GM12891 (cell line): ENCODE data around the gene CHRNA1. TPM values are rescaled to one million over a fixed set of nuclear protein-coding genes. Genes with fewer than 3 reads are reported as not detected.

Experiments used
- DNase-seq: peaks from one replicate; pipeline ENCODE4 v3.0.0; 2011; ENCODE audit warnings: low spot score; ENCODE audit not compliant: insufficient read length
- FAIRE-seq: peaks from 2 replicates; lab custom pipeline; 2011; peaks lifted over from hg19 to GRCh38; lab: Jason Lieb, UNC
- PAX5 ChIP-seq: IDR thresholded peaks from 2 replicates; pipeline ENCODE4 v1.6.1; 2011; ENCODE audit warnings: low read length, moderate library complexity, mild to moderate bottlenecking; ENCODE audit not compliant: insufficient read depth, severe bottlenecking
- POLR2A ChIP-seq: IDR thresholded peaks from 2 replicates; pipeline ENCODE4 v1.6.1; 2011; ENCODE audit warnings: low read depth, low read length, control low read depth
- POLR2AphosphoS5 ChIP-seq: IDR thresholded peaks from 2 replicates; pipeline ENCODE4 v1.6.1; 2011; ENCODE audit warnings: low read depth, low read length, control low read depth
- POU2F2 ChIP-seq: IDR thresholded peaks from 2 replicates; pipeline ENCODE4 v1.6.1; 2011; ENCODE audit warnings: low read depth, mild to moderate bottlenecking, control low read depth, low read length, moderate library complexity
- SPI1 ChIP-seq: IDR thresholded peaks from 2 replicates; pipeline ENCODE4 v1.6.1; 2011; ENCODE audit warnings: low read depth, low read length, control low read depth
- TAF1 ChIP-seq: IDR thresholded peaks from 2 replicates; pipeline ENCODE4 v1.6.1; 2011; ENCODE audit warnings: low read depth, low read length, control low read depth
- polyA plus RNA-seq: library from polyadenylated mRNA; unstranded; fragments of >200 nt; gene quantifications from one replicate; pipeline ENCODE4 v1.2.1, GENCODE V29; 2012; ENCODE audit warnings: low read depth, missing spikeins, inconsistent platforms; ENCODE audit not compliant: missing spikeins

Gene CHRNA1
- polyA plus RNA-seq = not detected

DNA sequence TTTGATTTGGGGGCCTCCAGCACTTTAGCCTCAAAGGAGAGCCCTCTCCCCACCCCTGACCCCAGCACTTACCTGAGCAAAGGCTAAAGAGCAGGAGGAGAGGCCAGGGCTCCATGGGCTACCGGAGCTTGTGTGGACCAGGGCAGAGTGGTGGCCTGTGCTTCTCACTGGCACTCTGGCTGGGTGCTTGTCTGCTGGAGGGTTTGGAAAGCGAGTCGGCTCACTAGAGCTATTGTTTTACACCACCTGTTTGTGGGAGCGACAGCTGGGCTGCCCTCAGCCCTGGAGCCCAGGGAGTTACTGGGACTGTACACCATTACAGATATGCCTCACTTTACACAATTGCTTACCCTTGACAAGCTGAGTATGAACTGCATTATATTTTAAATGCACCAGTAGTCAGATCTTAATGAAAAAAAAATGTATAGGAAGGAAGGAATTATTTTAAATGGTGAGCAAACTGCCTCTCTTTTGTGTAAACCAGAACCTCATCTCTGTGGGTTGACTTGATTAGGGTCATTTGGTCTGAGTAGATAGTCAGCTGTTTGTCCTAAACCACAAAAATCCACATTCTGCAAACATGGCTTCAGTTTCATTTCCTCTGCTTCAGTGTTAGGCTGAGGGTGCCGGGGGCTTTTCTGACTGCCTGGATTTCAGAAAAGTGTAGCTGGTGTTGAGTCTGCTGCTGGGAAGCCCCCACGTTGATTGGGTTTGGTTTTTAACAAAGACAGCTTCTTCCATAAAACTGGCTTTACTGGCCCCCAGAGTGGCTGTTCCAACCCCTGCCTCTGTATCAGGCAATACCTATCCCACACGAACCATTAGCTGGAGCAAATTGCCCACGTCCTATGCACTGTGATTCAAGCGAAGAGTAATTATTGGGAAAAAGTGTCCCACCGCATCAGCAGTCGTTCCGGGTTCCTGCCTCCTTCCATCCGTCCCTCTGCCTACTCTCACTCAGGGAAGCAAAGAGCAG is at the start of gene CHRNA1:
Gene CHRNA1, minus strand, starts transcription at position 193 of the 976 bp plus-strand sequence. Its CDS starts 78 bp downstream, at position 115.
- FAIRE-seq (no peak), DNase-seq (no peak)
- no peak for TF ChIP-seq POU2F2
- peak; percentile 89 for TF ChIP-seq SPI1

DNA sequence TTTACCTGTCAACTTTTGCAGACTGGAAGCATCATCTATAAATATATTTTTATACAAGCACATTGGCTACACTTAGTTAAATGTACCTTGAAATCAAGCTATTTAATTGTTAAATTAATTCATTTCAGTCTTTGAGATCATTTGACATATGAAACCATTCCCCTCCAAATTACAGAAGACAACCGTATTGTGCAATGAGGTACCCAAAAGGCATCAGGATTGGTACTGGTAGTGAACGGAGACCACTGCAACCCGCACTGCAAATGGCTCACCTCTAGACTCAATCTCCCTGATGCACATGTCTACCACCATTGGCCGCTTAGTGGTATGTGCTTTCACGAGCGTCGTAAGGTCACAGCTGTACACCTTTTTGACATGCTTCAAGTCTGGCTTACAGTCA is 47.8 kb upstream of the CHRNA1 start:
- FAIRE-seq = no peak

DNA sequence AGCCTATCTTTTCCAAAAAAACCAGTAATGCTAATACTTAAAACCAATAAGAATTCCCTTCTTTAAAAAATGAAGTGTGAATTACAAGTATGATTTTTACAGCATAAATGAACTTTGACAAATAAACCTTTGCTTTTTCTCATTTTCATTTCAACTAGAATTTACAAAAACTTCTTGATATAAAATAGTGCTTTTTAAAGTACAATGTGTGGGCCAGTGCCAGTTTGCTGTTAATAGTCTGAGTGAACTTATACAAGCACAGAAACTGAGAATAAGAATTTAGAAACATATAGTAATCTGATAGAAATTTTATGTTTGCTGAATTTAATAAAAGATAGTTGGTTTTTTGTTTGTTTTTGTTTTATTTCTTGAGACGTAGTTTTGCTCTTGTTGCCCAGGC is 43.7 kb upstream of the CHRNA1 start:
- DNase-seq = no peak
- no peak for FAIRE-seq
- TF ChIP-seq PAX5 = no peak
- no peak for TF ChIP-seq SPI1
- TF ChIP-seq POLR2AphosphoS5 = no peak
- no peak for TF ChIP-seq POU2F2
- no peak for TF ChIP-seq POLR2A
- no peak for TF ChIP-seq TAF1

More for the DNA sequence above, 47.8 kb upstream of the CHRNA1 start:
- DNase-seq = no peak
- TF ChIP-seq POLR2A = no peak
- no peak for TF ChIP-seq TAF1
- no peak for TF ChIP-seq POU2F2
- no peak for TF ChIP-seq PAX5
- TF ChIP-seq POLR2AphosphoS5 = no peak
- TF ChIP-seq SPI1 = no peak

DNA sequence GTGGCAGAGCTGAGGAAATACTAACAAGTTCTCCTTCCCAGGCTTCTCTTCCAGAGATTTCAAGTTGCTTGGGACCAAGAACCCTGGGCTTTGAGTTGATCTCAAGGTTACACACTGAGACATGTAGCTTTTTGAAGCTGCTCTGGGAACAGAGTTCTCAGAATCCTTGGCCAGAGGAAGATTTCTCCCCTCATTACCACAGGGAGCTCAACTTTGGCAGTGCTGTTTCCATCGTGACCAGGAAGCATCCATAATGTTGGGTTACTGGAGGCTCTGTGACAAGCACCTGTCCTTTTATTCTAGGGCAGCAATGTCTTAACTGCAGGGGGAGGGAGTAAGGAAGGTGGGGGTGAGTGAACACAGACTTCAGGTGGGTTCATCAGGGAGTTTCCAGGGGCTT is 41.5 kb upstream of the CHRNA1 start:
- FAIRE-seq (no peak), DNase-seq (no peak)
- TF ChIP-seq TAF1 (no peak), PAX5 (no peak), POLR2AphosphoS5 (no peak), POU2F2 (no peak), POLR2A (no peak), SPI1 (no peak)

DNA sequence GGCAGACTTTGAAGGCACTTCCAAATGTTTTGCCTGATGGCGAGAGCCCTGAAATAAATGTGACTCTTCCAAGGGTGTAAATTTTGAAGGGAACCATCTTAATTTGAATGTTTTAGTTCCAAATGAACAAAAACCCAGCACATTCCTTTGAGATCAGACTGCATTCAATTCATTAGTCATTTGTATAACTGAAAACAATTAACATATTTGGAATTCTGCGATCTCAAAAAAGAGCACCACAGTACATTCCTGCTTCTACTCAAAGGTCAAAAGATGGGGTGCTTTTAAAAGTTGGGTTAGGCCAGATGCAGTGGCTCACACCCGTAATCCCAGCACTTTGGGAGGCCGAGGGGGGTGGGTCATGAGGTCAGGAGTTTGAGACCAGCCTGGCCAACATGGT is 38.2 kb upstream of the CHRNA1 start:
- FAIRE-seq = no peak
- TF ChIP-seq POLR2AphosphoS5 (no peak), POLR2A (no peak), POU2F2 (no peak), TAF1 (no peak), PAX5 (no peak), SPI1 (no peak)
- DNase-seq = no peak

DNA sequence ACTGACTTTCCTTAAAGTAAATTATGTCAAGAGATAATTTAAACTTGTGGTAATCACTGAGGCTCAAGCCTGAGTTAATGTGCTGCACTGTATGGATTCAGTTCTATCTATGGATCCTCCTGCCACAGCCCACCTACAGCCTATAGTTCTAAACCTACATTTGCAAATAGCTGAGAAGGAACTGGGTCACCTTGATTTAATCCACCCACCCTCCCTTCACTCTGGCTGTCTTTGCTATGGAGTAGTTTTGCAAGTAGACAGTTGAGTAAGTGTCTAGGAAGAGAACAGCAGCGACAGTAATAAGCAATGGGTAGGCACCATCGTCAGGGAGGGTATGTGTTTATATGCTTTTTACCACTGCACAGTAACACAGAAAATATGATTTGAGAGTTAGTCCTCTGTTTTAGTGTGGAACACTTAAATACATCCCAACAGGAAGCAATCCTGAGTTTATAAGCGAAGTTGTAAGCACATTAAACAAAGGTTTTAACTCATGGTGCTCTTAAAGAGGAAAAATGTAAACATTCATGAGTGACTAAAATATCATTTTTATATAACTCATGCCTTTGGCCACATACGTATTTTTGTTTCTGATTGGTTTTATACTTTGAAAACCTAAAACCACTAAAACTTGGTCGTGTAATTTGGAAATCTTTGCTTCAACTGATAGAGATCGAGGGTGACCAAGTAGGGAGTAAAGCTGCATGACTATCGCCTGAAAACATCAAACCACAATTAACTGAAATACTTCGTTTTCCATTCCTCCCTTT is 36.3 kb upstream of the CHRNA1 start:
- FAIRE-seq (no peak), DNase-seq (no peak)
- TF ChIP-seq SPI1 = no peak
- TF ChIP-seq TAF1 = no peak
- TF ChIP-seq POLR2AphosphoS5 = no peak

DNA sequence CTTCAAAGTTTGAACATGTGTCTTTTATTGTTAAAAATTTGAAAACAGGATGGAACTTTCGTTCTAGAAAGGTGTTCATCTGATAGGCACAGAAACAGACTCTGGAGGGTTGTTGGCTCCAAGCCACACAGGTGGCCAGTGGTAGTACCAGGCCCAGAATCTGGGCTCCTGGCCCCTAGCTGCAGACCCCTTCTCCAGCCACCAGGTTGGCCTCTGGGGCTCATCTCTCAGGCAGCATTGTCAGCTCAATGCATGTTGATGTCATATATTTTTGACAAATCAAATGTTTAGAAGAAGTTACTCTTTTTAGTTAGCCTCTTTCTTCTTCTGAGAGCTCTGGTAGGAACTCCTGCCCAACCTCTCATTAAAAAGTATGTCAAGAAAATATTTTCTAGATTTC is 34.5 kb upstream of the CHRNA1 start:
- FAIRE-seq = no peak
- no peak for TF ChIP-seq POU2F2
- TF ChIP-seq TAF1 = no peak
- DNase-seq = no peak

DNA sequence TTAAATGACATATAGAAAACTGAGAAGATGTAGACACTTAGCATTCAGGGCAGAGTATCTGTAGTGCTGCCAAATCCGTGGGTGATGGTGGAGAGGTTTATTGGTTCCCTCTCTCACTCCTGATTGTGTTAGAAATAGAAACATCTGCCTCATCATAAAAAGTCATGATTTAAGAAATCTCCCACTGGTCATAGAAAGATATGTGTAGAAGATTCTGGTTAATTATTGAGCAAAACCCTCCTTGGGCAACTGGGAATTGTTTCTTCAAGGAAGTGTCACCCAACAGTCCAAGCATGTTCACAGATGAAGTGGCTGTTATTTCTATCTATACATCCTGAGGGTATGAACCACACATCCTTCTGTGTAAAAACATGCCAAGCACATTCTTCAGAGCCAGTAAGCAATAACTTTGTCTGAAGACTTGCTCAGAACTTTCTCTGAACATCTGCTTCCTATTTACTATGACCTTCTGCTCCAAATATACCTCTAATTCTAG is 33.6 kb upstream of the CHRNA1 start:
- DNase-seq (no peak), FAIRE-seq (no peak)
- TF ChIP-seq POLR2A = no peak
- no peak for TF ChIP-seq TAF1

DNA sequence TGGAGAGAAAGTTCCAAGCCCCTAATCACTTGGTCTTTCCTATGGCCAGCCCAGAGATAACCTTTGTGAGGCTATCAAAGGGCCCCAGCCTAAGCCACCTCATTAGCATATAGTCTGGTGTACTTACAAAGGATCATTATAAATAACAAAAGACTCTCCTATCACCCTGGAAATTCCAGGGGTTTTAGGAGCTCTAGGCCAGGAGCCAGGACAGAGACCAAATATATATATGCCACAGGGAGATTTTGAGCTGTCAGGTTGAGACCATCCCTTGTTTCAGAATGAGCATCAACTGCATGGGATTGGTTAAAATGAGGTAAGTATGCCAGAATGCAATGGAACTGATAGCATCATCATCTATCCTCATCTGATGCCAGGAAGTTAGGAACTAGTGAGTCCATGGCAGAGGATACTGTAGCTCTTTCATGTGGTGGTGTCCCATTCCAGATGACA is 32.1 kb upstream of the CHRNA1 start:
- TF ChIP-seq POLR2A = no peak
- no peak for TF ChIP-seq POLR2AphosphoS5
- no peak for TF ChIP-seq TAF1
- no peak for TF ChIP-seq POU2F2
- no peak for TF ChIP-seq PAX5
- no peak for TF ChIP-seq SPI1
- FAIRE-seq (no peak), DNase-seq (no peak)
